Measurements from ENCODE around the gene CFAP157. TPM values are rescaled to one million over a fixed set of nuclear protein-coding genes. Genes with fewer than 3 reads are reported as not detected.

Gene CFAP157
- total RNA-seq (2014; rRNA removed; shearing (Covaris generic)), result 0.11 TPM in 1 of 2 replicates, not detected in the other

- DNase-seq (ENCODE audit: low read depth in 1 of 2, low spot score in 2 of 2), result no peak
- no peaks in the 10 kb centered on the region for H3K4me1 ChIP-seq (replicated peaks)
- H3K27me3 ChIP-seq (replicated peaks), result no peaks in the 10 kb centered on the region
- no peaks in the 10 kb centered on the region for H3K36me3 ChIP-seq
- no peak within 1 kb of the TSS for H3K4me3 ChIP-seq
- no peaks in the 10 kb centered on the region for H3K9me3 ChIP-seq (replicated peaks)
- H3K27ac ChIP-seq, result no peak within 1 kb of the TSS
Measured at GRCh38 chr9:127706836-127707241, at the start of gene CFAP157. CFAP157 (plus strand) TSS chr9:127706988; CDS start chr9:127707032, 44 bp downstream.

- no peak for DNase-seq (ENCODE audit: low read depth in 1 of 2, low spot score in 2 of 2)
- H3K27me3 ChIP-seq (replicated peaks), result no peaks in the 10 kb centered on the region
- H3K36me3 ChIP-seq, result peaks cover 31% of the 10 kb centered on the region
- peaks cover 13% of the 10 kb centered on the region for H3K4me1 ChIP-seq (replicated peaks)
- no peak overlapping the region for H3K27ac ChIP-seq
- no peak overlapping the region for H3K4me3 ChIP-seq
- no peaks in the 10 kb centered on the region for H3K9me3 ChIP-seq (replicated peaks)
Measured at GRCh38 chr9:127658428-127658827, 48.4 kb upstream of the CFAP157 start.

GRCh38 chr9:127660886-127661741, 45.7 kb upstream of the CFAP157 start:
- Histone ChIP-seq H3K27ac (no peak overlapping the region), H3K9me3 (replicated peaks) (no peaks in the 10 kb centered on the region), H3K27me3 (replicated peaks) (no peaks in the 10 kb centered on the region), H3K36me3 (peaks cover 38% of the 10 kb centered on the region), H3K4me3 (no peak overlapping the region), H3K4me1 (replicated peaks) (peaks cover 22% of the 10 kb centered on the region)
- no peak for DNase-seq (ENCODE audit: low read depth in 1 of 2, low spot score in 2 of 2)

- no peak for DNase-seq (ENCODE audit: low read depth in 1 of 2, low spot score in 2 of 2)
- Histone ChIP-seq H3K36me3 (peaks cover 42% of the 10 kb centered on the region), H3K4me1 (replicated peaks) (peaks cover 22% of the 10 kb centered on the region), H3K9me3 (replicated peaks) (no peaks in the 10 kb centered on the region), H3K27me3 (replicated peaks) (no peaks in the 10 kb centered on the region), H3K27ac (no peak overlapping the region), H3K4me3 (no peak overlapping the region)
Measured at GRCh38 chr9:127662617-127663016, 44.2 kb upstream of the CFAP157 start.

- no peak for DNase-seq (ENCODE audit: low read depth in 1 of 2, low spot score in 2 of 2)
- Histone ChIP-seq H3K27me3 (replicated peaks) (no peaks in the 10 kb centered on the region), H3K36me3 (peaks cover 47% of the 10 kb centered on the region), H3K9me3 (replicated peaks) (no peaks in the 10 kb centered on the region), H3K4me1 (replicated peaks) (peaks cover 22% of the 10 kb centered on the region), H3K27ac (no peak overlapping the region; the same call in 1 of the 2 replicates), H3K4me3 (no peak overlapping the region)
Measured at GRCh38 chr9:127664324-127664677, 42.5 kb upstream of the CFAP157 start.

GRCh38 chr9:127664678-127665507, 41.9 kb upstream of the CFAP157 start:
- no peak overlapping the region for H3K4me3 ChIP-seq
- no peaks in the 10 kb centered on the region for H3K9me3 ChIP-seq (replicated peaks)
- peaks cover 22% of the 10 kb centered on the region for H3K4me1 ChIP-seq (replicated peaks)
- peak; percentile 47 to 64 for DNase-seq (ENCODE audit: low read depth in 1 of 2, low spot score in 2 of 2)
- no peaks in the 10 kb centered on the region for H3K27me3 ChIP-seq (replicated peaks)
- H3K27ac ChIP-seq, result peak overlapping the region; percentile 14; the same call in 1 of the 2 replicates
- H3K36me3 ChIP-seq, result peaks cover 51% of the 10 kb centered on the region

GRCh38 chr9:127667127-127667844, 39.5 kb upstream of the CFAP157 start:
- DNase-seq (ENCODE audit: low read depth in 1 of 2, low spot score in 2 of 2), result no peak
- no peaks in the 10 kb centered on the region for H3K27me3 ChIP-seq (replicated peaks)
- H3K36me3 ChIP-seq, result peaks cover 57% of the 10 kb centered on the region
- no peak overlapping the region for H3K4me3 ChIP-seq
- peaks cover 22% of the 10 kb centered on the region for H3K4me1 ChIP-seq (replicated peaks)
- no peak overlapping the region for H3K27ac ChIP-seq
- no peaks in the 10 kb centered on the region for H3K9me3 ChIP-seq (replicated peaks)

- peaks cover 58% of the 10 kb centered on the region for H3K36me3 ChIP-seq
- H3K4me1 ChIP-seq (replicated peaks), result peaks cover 22% of the 10 kb centered on the region
- H3K9me3 ChIP-seq (replicated peaks), result no peaks in the 10 kb centered on the region
- H3K27ac ChIP-seq, result no peak overlapping the region
- H3K4me3 ChIP-seq, result no peak overlapping the region
- DNase-seq (ENCODE audit: low read depth in 1 of 2, low spot score in 2 of 2), result no peak
- no peaks in the 10 kb centered on the region for H3K27me3 ChIP-seq (replicated peaks)
Measured at GRCh38 chr9:127667906-127668305, 38.9 kb upstream of the CFAP157 start.

- no peaks in the 10 kb centered on the region for H3K9me3 ChIP-seq (replicated peaks)
- H3K36me3 ChIP-seq, result peaks cover 50% of the 10 kb centered on the region
- no peak overlapping the region for H3K4me3 ChIP-seq
- no peak overlapping the region for H3K27ac ChIP-seq
- no peaks in the 10 kb centered on the region for H3K4me1 ChIP-seq (replicated peaks)
- DNase-seq (ENCODE audit: low read depth in 1 of 2, low spot score in 2 of 2), result no peak
- no peaks in the 10 kb centered on the region for H3K27me3 ChIP-seq (replicated peaks)
Measured at GRCh38 chr9:127673234-127673633, 33.6 kb upstream of the CFAP157 start.

- Histone ChIP-seq H3K9me3 (replicated peaks) (no peaks in the 10 kb centered on the region), H3K27me3 (replicated peaks) (no peaks in the 10 kb centered on the region), H3K4me3 (no peak overlapping the region), H3K27ac (no peak overlapping the region), H3K36me3 (peaks cover 56% of the 10 kb centered on the region), H3K4me1 (replicated peaks) (no peaks in the 10 kb centered on the region)
- no peak for DNase-seq (ENCODE audit: low read depth in 1 of 2, low spot score in 2 of 2)
Measured at GRCh38 chr9:127676638-127677037, 30.1 kb upstream of the CFAP157 start.

GRCh38 chr9:127679506-127679905, 27.3 kb upstream of the CFAP157 start:
- Histone ChIP-seq H3K36me3 (peaks cover 61% of the 10 kb centered on the region), H3K4me3 (no peak overlapping the region), H3K4me1 (replicated peaks) (peaks cover 7% of the 10 kb centered on the region), H3K27me3 (replicated peaks) (no peaks in the 10 kb centered on the region), H3K9me3 (replicated peaks) (no peaks in the 10 kb centered on the region), H3K27ac (no peak overlapping the region)
- DNase-seq (ENCODE audit: low read depth in 1 of 2, low spot score in 2 of 2), result no peak

GRCh38 chr9:127680226-127680625, 26.6 kb upstream of the CFAP157 start:
- DNase-seq (ENCODE audit: low read depth in 1 of 2, low spot score in 2 of 2), result no peak
- peaks cover 11% of the 10 kb centered on the region for H3K4me1 ChIP-seq (replicated peaks)
- H3K9me3 ChIP-seq (replicated peaks), result no peaks in the 10 kb centered on the region
- no peaks in the 10 kb centered on the region for H3K27me3 ChIP-seq (replicated peaks)
- no peak overlapping the region for H3K4me3 ChIP-seq
- H3K36me3 ChIP-seq, result peaks cover 65% of the 10 kb centered on the region
- no peak overlapping the region for H3K27ac ChIP-seq

GRCh38 chr9:127680846-127681245, 25.9 kb upstream of the CFAP157 start:
- Histone ChIP-seq H3K9me3 (replicated peaks) (no peaks in the 10 kb centered on the region), H3K27ac (no peak overlapping the region), H3K27me3 (replicated peaks) (no peaks in the 10 kb centered on the region), H3K36me3 (peaks cover 66% of the 10 kb centered on the region), H3K4me3 (no peak overlapping the region), H3K4me1 (replicated peaks) (peaks cover 11% of the 10 kb centered on the region)
- DNase-seq (ENCODE audit: low read depth in 1 of 2, low spot score in 2 of 2), result no peak
